Omental fat pad (tissue), 4 donors: ENCODE data around the gene MDP1. TPM values are rescaled to one million over a fixed set of nuclear protein-coding genes. Genes with fewer than 3 reads are reported as not detected.

Experiments used
- ATAC-seq: fragments of 150-250 bp; one replicate; pipeline ENCODE4 v1.9.1; 2016; ENCODE audit warnings: mild to moderate bottlenecking, moderate library complexity; ENCODE audit not compliant: low FRiP score
- DNase-seq: peaks from one replicate; pipeline ENCODE4 v3.0.0-alpha.2; 2019; ENCODE audit warnings: low spot score
- total RNA-seq, 4 donors: library from RNA; depleted of rRNA; stranded (reverse); fragments of >200 nt; gene quantifications; one replicate each; pipeline ENCODE4 v1.1.0, GENCODE V29; 2016
- TF ChIP-seq, protein P1 (sequence below), 3 donors: fragments of 450-650 bp; IDR thresholded peaks; one replicate each; pipeline ENCODE4 v1.5.1; 2016 to 2017; ENCODE audit warnings: antibody characterized with exemption in 3 of 3, mild to moderate bottlenecking in 3 of 3, moderate library complexity in 2 of 3

Gene MDP1
- total RNA-seq, 4 donors from 2014 or later: 9.0 to 18.1 (median 12.5) TPM

GRCh38 chr14:24192933-24193332 lies 22.9 kb downstream of the MDP1 start:
- ATAC-seq: no peak
- DNase-seq: no peak
- TF ChIP-seq, protein P1, sequence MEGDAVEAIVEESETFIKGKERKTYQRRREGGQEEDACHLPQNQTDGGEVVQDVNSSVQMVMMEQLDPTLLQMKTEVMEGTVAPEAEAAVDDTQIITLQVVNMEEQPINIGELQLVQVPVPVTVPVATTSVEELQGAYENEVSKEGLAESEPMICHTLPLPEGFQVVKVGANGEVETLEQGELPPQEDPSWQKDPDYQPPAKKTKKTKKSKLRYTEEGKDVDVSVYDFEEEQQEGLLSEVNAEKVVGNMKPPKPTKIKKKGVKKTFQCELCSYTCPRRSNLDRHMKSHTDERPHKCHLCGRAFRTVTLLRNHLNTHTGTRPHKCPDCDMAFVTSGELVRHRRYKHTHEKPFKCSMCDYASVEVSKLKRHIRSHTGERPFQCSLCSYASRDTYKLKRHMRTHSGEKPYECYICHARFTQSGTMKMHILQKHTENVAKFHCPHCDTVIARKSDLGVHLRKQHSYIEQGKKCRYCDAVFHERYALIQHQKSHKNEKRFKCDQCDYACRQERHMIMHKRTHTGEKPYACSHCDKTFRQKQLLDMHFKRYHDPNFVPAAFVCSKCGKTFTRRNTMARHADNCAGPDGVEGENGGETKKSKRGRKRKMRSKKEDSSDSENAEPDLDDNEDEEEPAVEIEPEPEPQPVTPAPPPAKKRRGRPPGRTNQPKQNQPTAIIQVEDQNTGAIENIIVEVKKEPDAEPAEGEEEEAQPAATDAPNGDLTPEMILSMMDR (IDR thresholded peaks at IDR 0.05): no peak

GRCh38 chr14:24190416-24190815 lies 25.4 kb downstream of the MDP1 start:
- ATAC-seq (no peak), DNase-seq (no peak)
- TF ChIP-seq, protein P1 (IDR thresholded peaks at IDR 0.05): no peak

DNA sequence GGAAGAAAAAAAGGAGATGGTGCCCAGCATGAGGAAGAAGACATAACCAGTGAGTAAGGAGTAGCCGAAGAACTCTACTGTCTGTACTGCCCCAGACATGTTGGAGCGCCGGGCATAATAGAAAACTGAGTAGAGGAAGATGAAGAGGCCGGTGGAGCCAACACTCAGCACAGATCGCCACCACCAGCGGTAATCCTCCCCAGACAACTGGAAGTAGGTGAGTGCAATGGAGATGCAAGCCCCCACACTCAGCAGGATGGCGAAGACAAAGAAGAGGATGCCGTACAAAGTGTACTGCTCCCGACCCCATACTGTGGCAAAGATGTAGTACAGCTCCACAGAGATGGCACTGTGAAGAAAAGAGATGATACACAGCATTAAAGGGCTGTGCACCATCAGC lies 26.4 kb downstream of the MDP1 start:
- TF ChIP-seq, protein P1 (IDR thresholded peaks at IDR 0.05): no peak
- ATAC-seq (no peak), DNase-seq (no peak)

GRCh38 chr14:24189059-24189375 lies 26.8 kb downstream of the MDP1 start:
- no peak for DNase-seq
- no peak for ATAC-seq

DNA sequence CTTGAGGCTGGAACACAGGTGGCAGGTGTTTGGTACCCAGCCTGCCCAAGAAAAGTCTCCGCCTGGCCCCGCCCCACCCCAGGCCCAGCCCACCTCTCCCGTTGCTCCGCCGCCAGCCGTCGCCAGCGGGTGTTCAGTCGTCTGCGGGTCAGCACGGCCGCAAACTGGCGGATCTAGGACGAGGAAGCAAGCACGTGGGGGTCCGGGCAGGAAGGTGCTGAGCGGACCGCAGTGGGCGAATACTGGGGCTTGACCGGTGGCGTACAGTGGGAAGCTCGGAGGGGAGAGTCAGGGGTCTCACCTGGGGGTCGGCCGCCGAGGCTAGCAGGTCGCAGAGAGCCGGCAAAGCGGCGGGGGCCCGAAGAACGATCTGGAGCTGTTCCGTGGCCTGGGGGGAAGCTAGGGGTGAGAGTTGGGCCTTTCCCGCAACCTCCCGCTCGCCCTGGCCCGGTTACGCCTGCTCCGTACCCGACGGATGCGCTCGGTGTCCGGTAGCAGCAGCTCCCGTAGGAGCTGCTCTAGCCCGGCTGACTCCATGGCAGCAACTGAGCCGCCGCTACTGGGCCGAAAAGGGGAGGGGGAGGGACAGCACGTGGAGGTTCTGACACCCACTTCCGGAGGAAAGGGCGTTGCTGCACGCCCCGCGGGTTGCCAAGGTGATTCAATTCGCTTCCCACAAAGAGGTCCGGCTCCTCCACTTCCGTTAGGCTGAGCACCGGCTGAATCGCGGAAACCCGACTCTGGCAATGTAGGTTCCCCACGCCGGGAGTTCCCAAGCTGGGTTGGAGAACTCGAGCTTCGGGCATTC lies 27.4 kb downstream of the MDP1 start, which contains the start of gene IPO4:
Gene IPO4, minus strand, starts transcription at position 566 of the 808 bp plus-strand sequence. Its CDS starts 29 bp downstream, at position 537.
- ATAC-seq: peak; percentile 90
- TF ChIP-seq, protein P1 (IDR thresholded peaks at IDR 0.05): no peak
- peak; percentile 80 for DNase-seq

More at GRCh38 chr14:24189059-24189375, 26.8 kb downstream of the MDP1 start:
- TF ChIP-seq, protein P1 (IDR thresholded peaks at IDR 0.05): no peak

GRCh38 chr14:24187539-24187915 lies 28.3 kb downstream of the MDP1 start:
- TF ChIP-seq, protein P1 (IDR thresholded peaks at IDR 0.05): no peak
- ATAC-seq (no peak), DNase-seq (no peak)
